H9 (cell line): ENCODE measurements around the gene TNFAIP3. TPM values are rescaled to one million over a fixed set of nuclear protein-coding genes. Genes with fewer than 3 reads are reported as not detected.

ENCODE experiments used
- DNase-seq: peaks from one replicate; pipeline ENCODE4 v3.0.0-alpha.2; 2017
- H2AFZ ChIP-seq: one replicate; pipeline ENCODE4 v1.6.1; 2013; ENCODE audit warnings: mild to moderate bottlenecking, low read length, control low read depth, moderate library complexity
- H2AK5ac ChIP-seq: 2 replicates; pipeline ENCODE4 v1.6.1; 2013; ENCODE audit warnings: low read length, control low read depth, mixed read lengths; ENCODE audit not compliant: insufficient read length
- H2BK120ac ChIP-seq: one replicate; pipeline ENCODE4 v1.6.1; 2013; ENCODE audit warnings: low read depth, mild to moderate bottlenecking, low read length, control low read depth, inconsistent platforms; ENCODE audit not compliant: poor library complexity, severe bottlenecking
- H2BK12ac ChIP-seq: 2 replicates; pipeline ENCODE4 v1.6.1; 2013; ENCODE audit warnings: low read length, control low read depth, mixed read lengths, low read depth; ENCODE audit not compliant: insufficient read length
- H2BK15ac ChIP-seq: 2 replicates; pipeline ENCODE4 v1.6.1; 2013; ENCODE audit warnings: low read depth, low read length, control low read depth
- H2BK20ac ChIP-seq: one replicate; pipeline ENCODE4 v1.6.1; 2013; ENCODE audit warnings: low read depth, mild to moderate bottlenecking, low read length, control low read depth, inconsistent platforms; ENCODE audit not compliant: poor library complexity, severe bottlenecking
- H2BK5ac ChIP-seq: 2 replicates; pipeline ENCODE4 v1.6.1; 2013; ENCODE audit warnings: low read length, control low read depth, mixed read lengths; ENCODE audit not compliant: insufficient read length
- H3K14ac ChIP-seq: 2 replicates; pipeline ENCODE4 v1.6.1; 2013; ENCODE audit warnings: low read length, control low read depth; ENCODE audit not compliant: insufficient read depth
- H3K18ac ChIP-seq: 2 replicates; pipeline ENCODE4 v1.6.1; 2013; ENCODE audit warnings: low read depth, mild to moderate bottlenecking, mixed read lengths, low read length, control low read depth; ENCODE audit not compliant: insufficient read length
- H3K23ac ChIP-seq: 2 replicates; pipeline ENCODE4 v1.6.1; 2013; ENCODE audit warnings: low read length, control low read depth, mixed read lengths, low read depth; ENCODE audit not compliant: insufficient read length
- H3K23me2 ChIP-seq: 2 replicates; pipeline ENCODE4 v1.6.1; 2013; ENCODE audit warnings: low read depth, mild to moderate bottlenecking, mixed read lengths, low read length, control low read depth; ENCODE audit not compliant: insufficient read length, poor library complexity, severe bottlenecking
- H3K27ac ChIP-seq: 2 replicates; pipeline ENCODE4 v1.5.1; 2013; ENCODE audit warnings: low read length, control low read depth, mixed read lengths, low read depth; ENCODE audit not compliant: insufficient read length
- H3K27me3 ChIP-seq: 2 replicates; pipeline ENCODE4 v1.6.1; 2013; ENCODE audit warnings: low read length, control low read depth, inconsistent platforms; ENCODE audit not compliant: insufficient read depth
- H3K4ac ChIP-seq: 2 replicates; pipeline ENCODE4 v1.6.1; 2013; ENCODE audit warnings: low read depth, mild to moderate bottlenecking, control low read depth, inconsistent platforms, low read length, moderate library complexity
- H3K4me1 ChIP-seq: 2 replicates; pipeline ENCODE4 v1.6.1; 2013; ENCODE audit warnings: low read length, control low read depth, inconsistent platforms; ENCODE audit not compliant: insufficient read depth
- H3K4me2 ChIP-seq: 2 replicates; pipeline ENCODE4 v1.6.1; 2013; ENCODE audit warnings: low read length, control low read depth, mixed read lengths; ENCODE audit not compliant: insufficient read length, insufficient read depth
- H3K56ac ChIP-seq: 2 replicates; pipeline ENCODE4 v1.6.1; 2013; ENCODE audit warnings: low read depth, mild to moderate bottlenecking, mixed read lengths, low read length, control low read depth; ENCODE audit not compliant: insufficient read length
- H3K79me1 ChIP-seq: 2 replicates; pipeline ENCODE4 v1.6.1; 2013; ENCODE audit warnings: low read depth, mild to moderate bottlenecking, moderate library complexity, low read length, control low read depth, inconsistent platforms; ENCODE audit not compliant: insufficient read depth, poor library complexity, severe bottlenecking
- H3K79me2 ChIP-seq: 2 replicates; pipeline ENCODE4 v1.6.1; 2013; ENCODE audit warnings: low read length, control low read depth, inconsistent platforms; ENCODE audit not compliant: insufficient read depth
- H3K9ac ChIP-seq: 2 replicates; pipeline ENCODE4 v1.6.1; 2013; ENCODE audit warnings: low read length, control low read depth, mixed read lengths; ENCODE audit not compliant: insufficient read length; ENCODE audit errors: extremely low read depth
- H3K9me3 ChIP-seq: one replicate; pipeline ENCODE4 v1.6.1; 2013; ENCODE audit warnings: low read depth, low read length, inconsistent platforms; ENCODE audit not compliant: control insufficient read depth
- H3T11ph ChIP-seq: one replicate; pipeline ENCODE4 v1.6.1; 2013; ENCODE audit warnings: mild to moderate bottlenecking, low read length, control low read depth, inconsistent platforms
- H4K20me1 ChIP-seq: one replicate; pipeline ENCODE4 v1.6.1; 2013; ENCODE audit not compliant: control insufficient read depth, insufficient read length, insufficient read depth
- H4K5ac ChIP-seq: 2 replicates; pipeline ENCODE4 v1.6.1; 2013; ENCODE audit warnings: low read depth, mild to moderate bottlenecking, mixed read lengths, low read length, control low read depth; ENCODE audit not compliant: insufficient read length
- H4K8ac ChIP-seq: replicated peaks from 2 replicates; pipeline ENCODE4 v1.6.1; 2013; ENCODE audit warnings: low read length, control low read depth, mixed read lengths, low read depth; ENCODE audit not compliant: insufficient read length
- H4K91ac ChIP-seq: 2 replicates; pipeline ENCODE4 v1.6.1; 2013; ENCODE audit warnings: low read depth, mild to moderate bottlenecking, moderate library complexity, mixed read lengths, low read length, control low read depth; ENCODE audit not compliant: insufficient read length
- H3K27ac Mint-ChIP-seq, 3 experiments: 2 replicates in 2 of 3; 3 replicates in 1 of 3; pipeline ENCODE4 v1.8.0; 2020 to 2021; ENCODE audit warnings: mixed read lengths in 3 of 3, mild to moderate bottlenecking in 1 of 3, moderate library complexity in 1 of 3
- H3K27me3 Mint-ChIP-seq: 2 replicates; pipeline ENCODE4 v1.8.0; 2021; ENCODE audit warnings: low read depth, mild to moderate bottlenecking, moderate library complexity, mixed read lengths
- H3K36me3 Mint-ChIP-seq, 3 experiments: 2 replicates in 2 of 3; 3 replicates in 1 of 3; pipeline ENCODE4 v1.8.0; 2020 to 2021; ENCODE audit warnings: low read depth in 3 of 3, mixed read lengths in 3 of 3; ENCODE audit not compliant: insufficient read depth in 1 of 3
- H3K4me1 Mint-ChIP-seq, 2 experiments: 2 replicates each; pipeline ENCODE4 v1.8.0; 2020; ENCODE audit warnings: mixed read lengths in 2 of 2
- H3K4me3 Mint-ChIP-seq, 2 experiments: 2 replicates in 1 of 2; 3 replicates in 1 of 2; pipeline ENCODE4 v1.8.0; 2020 to 2021; ENCODE audit warnings: mild to moderate bottlenecking in 2 of 2, mixed read lengths in 2 of 2, moderate library complexity in 1 of 2
- H3K9me3 Mint-ChIP-seq, 2 experiments: 2 replicates in 1 of 2; 3 replicates in 1 of 2; pipeline ENCODE4 v1.8.0; 2020; ENCODE audit warnings: mild to moderate bottlenecking in 2 of 2, mixed read lengths in 2 of 2, moderate library complexity in 1 of 2
- CTCF ChIP-seq: fragments of 200-600 bp; sonication (generic); conservative IDR thresholded peaks from 3 replicates; pipeline ENCODE4 v1.8.0; 2021; ENCODE audit warnings: antibody characterized with exemption, mild to moderate bottlenecking
- WGBS: extraction: QIAGEN DNeasy Blood & Tissue Kit; methylation state at CpG from one replicate; pipeline ENCODE4 v1.1.7; 2013; ENCODE audit warnings: missing lambda C conversion rate, low lambda C conversion rate, mixed read lengths; ENCODE audit not compliant: insufficient read length; ENCODE audit errors: extremely low coverage; 5-methylcytosine and 5-hydroxymethylcytosine counted together
- total RNA-seq: library from RNA; stranded (reverse); gene quantifications from 2 replicates; pipeline ENCODE4 v1.2.1, GENCODE V29; 2021

The TNFAIP3 gene
- total RNA-seq, 1 experiment from 2014 or later = 3.7 TPM

- H3K27ac Mint-ChIP-seq = no peak overlapping the region
- H2AK5ac ChIP-seq = no peak overlapping the region
- TF ChIP-seq CTCF = no peak
Measured at GRCh38 chr6:137840252-137840651, 26.8 kb upstream of the TNFAIP3 start.

More at GRCh38 chr6:137840252-137840651, 26.8 kb upstream of the TNFAIP3 start:
- Histone ChIP-seq H3K18ac (no peak overlapping the region), H3K79me1 (no peaks in the 10 kb centered on the region), H2BK5ac (no peak overlapping the region), H3K23me2 (no peaks in the 10 kb centered on the region), H3K4me2 (no peak overlapping the region), H4K8ac (no peak overlapping the region), H2BK120ac (no peak overlapping the region), H2AFZ (no peak overlapping the region), H4K5ac (no peak overlapping the region), H3K27me3 (no peaks in the 10 kb centered on the region), H2BK20ac (no peak overlapping the region), H2BK15ac (no peak overlapping the region), H3K56ac (no peak overlapping the region), H4K20me1 (no peaks in the 10 kb centered on the region), H3K79me2 (no peaks in the 10 kb centered on the region), H3K4ac (no peak overlapping the region), H4K91ac (no peak overlapping the region), H3K9ac (no peak overlapping the region), H3K23ac (no peak overlapping the region), H3K9me3 (no peaks in the 10 kb centered on the region), H2BK12ac (no peak overlapping the region), H3T11ph (no peak overlapping the region), H3K27ac (no peak overlapping the region), H3K14ac (no peak overlapping the region), H3K4me1 (no peaks in the 10 kb centered on the region; the same call in 1 of the 2 replicates)
- Mint-ChIP-seq H3K4me3 (no peak overlapping the region), H3K36me3 (peaks cover 5 to 10% (median 6%) of the 10 kb centered on the region in 3 experiments; a peak in 5 of 7 replicates), H3K4me1 (peaks cover 0 to 3% of the 10 kb centered on the region in 2 experiments; a peak in 1 of 4 replicates), H3K9me3 (peaks cover 20 to 27% of the 10 kb centered on the region in 2 experiments), H3K27me3 (0 out of 2 replicates have a peak, but pooled peaks cover 2% of the 10 kb centered on the region)
- WGBS = no CpG with 5 or more reads among the region's 1 CpG
- no peak for DNase-seq
